Measurements from ENCODE around the gene CST3. TPM values are rescaled to one million over a fixed set of nuclear protein-coding genes. Genes with fewer than 3 reads are reported as not detected.
"Not testable (repeated sequence)": the region's sequence is repeated elsewhere in the genome, so short reads cannot be mapped to it uniquely, and the experiment has no call there.

Gene CST3
- total and polyA plus RNA-seq, 11 donors, result 240 to 1,194 (median 611) TPM

DNA sequence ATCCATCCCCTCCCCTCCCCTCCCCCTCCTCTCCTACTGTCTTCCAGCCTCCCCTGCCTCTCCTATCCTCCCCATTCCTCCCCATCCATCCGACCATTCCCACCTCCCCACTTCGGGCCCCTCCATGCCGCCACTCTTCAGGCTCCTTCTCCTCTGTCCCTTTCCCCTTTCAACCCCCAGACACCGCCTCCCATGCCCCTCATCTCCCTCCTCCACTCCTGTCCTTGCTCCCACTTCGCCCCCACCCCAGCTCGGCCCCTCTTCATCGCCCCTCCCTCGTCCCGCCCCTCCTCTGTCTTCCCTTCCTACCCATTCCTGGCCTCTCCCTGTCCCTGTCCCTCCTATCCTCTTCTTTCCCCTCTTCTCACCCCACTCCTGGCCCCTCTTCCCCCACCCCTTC, 554 bp upstream of the CST3 start:
- DNase-seq, result peak in 1 of 5 donors; percentile 56
- H3K27me3 ChIP-seq, result no peaks in the 10 kb centered on the region
- peak overlapping the region in 2 of 12 donors; percentile 98 to 99 for H3K27ac ChIP-seq
- H3K36me3 ChIP-seq, result peaks cover 0 to 20% (median 7%) of the 10 kb centered on the region in 9 donors
- H3K4me3 ChIP-seq, result no peak overlapping the region
- no peak for ATAC-seq
- peaks cover 0 to 80% (median 36%) of the 10 kb centered on the region in 12 donors for H3K4me1 ChIP-seq
- no peaks in the 10 kb centered on the region for H3K9me3 ChIP-seq
- intact Hi-C loops (cut with DNase I), result loop anchor here in 1 of 10 donors (5.0 kb wide), 1 partner anchor 276 kb away; the partner anchor contains the start of gene GZF1
- TF ChIP-seq, protein P1, sequence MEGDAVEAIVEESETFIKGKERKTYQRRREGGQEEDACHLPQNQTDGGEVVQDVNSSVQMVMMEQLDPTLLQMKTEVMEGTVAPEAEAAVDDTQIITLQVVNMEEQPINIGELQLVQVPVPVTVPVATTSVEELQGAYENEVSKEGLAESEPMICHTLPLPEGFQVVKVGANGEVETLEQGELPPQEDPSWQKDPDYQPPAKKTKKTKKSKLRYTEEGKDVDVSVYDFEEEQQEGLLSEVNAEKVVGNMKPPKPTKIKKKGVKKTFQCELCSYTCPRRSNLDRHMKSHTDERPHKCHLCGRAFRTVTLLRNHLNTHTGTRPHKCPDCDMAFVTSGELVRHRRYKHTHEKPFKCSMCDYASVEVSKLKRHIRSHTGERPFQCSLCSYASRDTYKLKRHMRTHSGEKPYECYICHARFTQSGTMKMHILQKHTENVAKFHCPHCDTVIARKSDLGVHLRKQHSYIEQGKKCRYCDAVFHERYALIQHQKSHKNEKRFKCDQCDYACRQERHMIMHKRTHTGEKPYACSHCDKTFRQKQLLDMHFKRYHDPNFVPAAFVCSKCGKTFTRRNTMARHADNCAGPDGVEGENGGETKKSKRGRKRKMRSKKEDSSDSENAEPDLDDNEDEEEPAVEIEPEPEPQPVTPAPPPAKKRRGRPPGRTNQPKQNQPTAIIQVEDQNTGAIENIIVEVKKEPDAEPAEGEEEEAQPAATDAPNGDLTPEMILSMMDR (IDR thresholded peaks at IDR 0.05), result no peak
- TF ChIP-seq POLR2A (IDR thresholded peaks at IDR 0.05), result no peak
- WGBS, 4 donors, result 70 to 76% (median 72%) methylated on average over 9 of the region's 9 CpGs

DNA sequence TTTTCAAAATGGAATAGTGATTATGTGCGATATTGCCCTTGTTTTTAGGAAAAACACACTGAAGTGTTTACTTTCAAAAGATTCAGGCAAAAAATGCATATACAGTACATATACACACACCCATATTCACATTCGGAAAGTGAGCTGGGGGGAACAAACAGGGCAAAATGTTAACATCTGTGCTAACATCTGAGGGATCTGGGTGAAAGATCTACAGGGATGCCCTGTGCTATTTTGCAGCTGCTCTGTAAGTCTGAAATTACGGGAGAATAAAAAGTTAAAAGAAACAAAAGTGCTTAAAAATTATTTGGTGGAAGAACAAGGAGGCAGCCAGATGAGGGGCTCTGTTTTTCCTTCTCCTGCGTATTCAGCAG, 860 bp downstream of the CST3 start:
- TF ChIP-seq, protein P1 (IDR thresholded peaks at IDR 0.05), result no peak
- no peak for TF ChIP-seq POLR2A (IDR thresholded peaks at IDR 0.05)
- ATAC-seq (no peak), DNase-seq (no peak)
- intact Hi-C loops (cut with DNase I), result loop anchor here in 3 of 10 donors (2.0 to 5.0 kb wide), 3 partner anchors 26 to 275 kb away; partner anchors contain the start of gene GZF1 (in 1 of the 3)
- Histone ChIP-seq H3K27ac (peak overlapping the region; percentile 87 to 100 (median 96)), H3K36me3 (peaks cover 0 to 31% (median 21%) of the 10 kb centered on the region in 9 donors), H3K9me3 (no peaks in the 10 kb centered on the region), H3K4me3 (peak overlapping the region; percentile 59 to 100 (median 90)), H3K27me3 (no peaks in the 10 kb centered on the region), H3K4me1 (peaks cover 0 to 80% (median 31%) of the 10 kb centered on the region in 12 donors)
- 26 to 43% (median 30%) methylated on average over 4 of the region's 4 CpGs for WGBS, 4 donors

DNA sequence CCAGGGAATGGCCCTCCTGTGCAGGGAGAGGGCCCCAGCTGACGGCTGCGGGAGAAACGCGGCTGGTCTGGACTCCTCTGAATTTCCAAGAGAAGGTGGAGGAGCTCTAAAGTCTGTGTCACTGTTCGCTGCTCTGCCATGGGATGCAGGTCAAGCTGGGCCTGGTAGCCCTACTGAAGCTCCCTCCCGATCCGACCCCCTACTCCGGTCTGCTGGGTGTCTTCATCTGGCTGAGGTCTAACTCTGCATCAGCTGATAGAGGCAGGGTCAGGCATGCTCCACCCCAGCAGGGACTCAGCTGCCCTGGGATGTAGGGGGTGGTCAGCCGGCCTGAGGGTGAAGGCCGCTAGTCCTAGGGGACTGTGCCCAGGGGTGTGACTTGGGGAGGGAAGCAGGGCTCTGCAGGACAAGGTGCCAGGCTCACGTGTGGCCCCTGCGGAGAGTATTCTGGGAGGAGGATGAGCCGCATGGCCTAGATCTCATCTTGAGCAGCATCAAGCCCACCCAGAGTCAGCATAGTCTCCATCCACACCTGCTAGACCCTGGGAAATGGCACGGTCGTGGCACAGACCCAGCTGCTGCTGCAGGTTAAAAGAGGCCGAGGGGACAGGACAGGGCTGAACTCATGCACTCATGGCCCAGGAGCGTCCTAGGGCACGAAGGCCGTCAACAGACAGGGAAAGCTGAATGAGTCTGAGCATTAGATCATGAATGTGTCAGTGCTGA, 1.4 kb downstream of the CST3 start:
- intact Hi-C loops (cut with DNase I), result loop anchor here in 3 of 10 donors (2.0 to 5.0 kb wide), 3 partner anchors 26 to 274 kb away; partner anchors contain the start of gene GZF1 (in 1 of the 3)
- Histone ChIP-seq H3K4me3 (peak overlapping the region; percentile 59 to 100 (median 90)), H3K4me1 (peaks cover 0 to 78% (median 30%) of the 10 kb centered on the region in 12 donors), H3K27me3 (no peaks in the 10 kb centered on the region), H3K27ac (peak overlapping the region; percentile 87 to 100 (median 96)), H3K9me3 (no peaks in the 10 kb centered on the region), H3K36me3 (peaks cover 0 to 37% (median 26%) of the 10 kb centered on the region in 9 donors)
- peak in 1 of 5 donors; percentile 60 for DNase-seq
- TF ChIP-seq, protein P1 (IDR thresholded peaks at IDR 0.05), result no peak
- no peak for TF ChIP-seq POLR2A (IDR thresholded peaks at IDR 0.05)
- WGBS, 4 donors, result 62 to 77% (median 72%) methylated on average over 17 to 19 of the region's 19 CpGs
- ATAC-seq, result no peak

DNA sequence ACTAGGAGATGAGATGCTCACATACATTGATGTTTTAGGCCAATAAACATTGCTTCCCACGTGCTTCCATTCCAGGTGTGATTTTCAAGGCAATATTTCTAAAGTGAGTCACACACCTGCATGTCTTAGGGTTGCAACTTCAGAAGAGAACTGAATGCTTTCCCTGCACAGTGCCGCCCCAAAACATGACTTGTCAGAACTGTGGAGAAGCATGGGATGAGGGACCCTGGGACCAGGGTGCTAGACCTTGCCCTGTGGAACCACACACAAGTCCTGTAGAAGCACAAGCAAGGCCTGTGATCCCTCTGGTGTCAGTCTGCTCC, 2.0 kb downstream of the CST3 start:
- WGBS, 4 donors, result 67 to 90% (median 75%) methylated on average over 1 to 2 of the region's 2 CpGs
- intact Hi-C loops (cut with DNase I), result loop anchor here in 3 of 10 donors (2.0 to 5.0 kb wide), 3 partner anchors 25 to 273 kb away; partner anchors contain the start of gene GZF1 (in 1 of the 3)
- peaks cover 0 to 38% (median 28%) of the 10 kb centered on the region in 9 donors for H3K36me3 ChIP-seq
- H3K4me1 ChIP-seq, result peaks cover 0 to 72% (median 28%) of the 10 kb centered on the region in 12 donors
- DNase-seq, ATAC-seq, H3K9me3 ChIP-seq, H3K27me3 ChIP-seq: not testable (repeated sequence)
- H3K27ac ChIP-seq, result peak overlapping the region in 7 of 12 donors; percentile 31 to 99 (median 97)
- H3K4me3 ChIP-seq, result peak overlapping the region in 11 of 12 donors; percentile 68 to 100 (median 91)

All from heart left ventricle (tissue), 16 donors.